HG02870 (cell line): ENCODE measurements around the gene CAND2.
"Not testable (repeated sequence)": the region's sequence is repeated elsewhere in the genome, so short reads cannot be mapped to it uniquely, and the experiment has no call there.

ENCODE experiments used
- ATAC-seq: cut with Tn5 transposase; IDR thresholded peaks from one replicate; pipeline ENCODE4 v1.9.1; 2021; ENCODE audit warnings: mild to moderate bottlenecking, moderate library complexity; ENCODE audit not compliant: unreplicated experiment

Gene CAND2

GRCh38 chr3:12769761-12770160, 26.7 kb upstream of the CAND2 start:
- no peak for ATAC-seq

- no peak for ATAC-seq
Measured at GRCh38 chr3:12771236-12771635, 25.2 kb upstream of the CAND2 start.

GRCh38 chr3:12772462-12772861, 24.0 kb upstream of the CAND2 start:
- no peak for ATAC-seq

- ATAC-seq: no peak
Measured at GRCh38 chr3:12773030-12773709, 23.3 kb upstream of the CAND2 start.

- ATAC-seq: no peak
Measured at GRCh38 chr3:12773710-12774086, 22.8 kb upstream of the CAND2 start.

GRCh38 chr3:12774619-12775018, 21.9 kb upstream of the CAND2 start:
- no peak for ATAC-seq

- no peak for ATAC-seq
Measured at GRCh38 chr3:12775226-12775625, 21.3 kb upstream of the CAND2 start.

- ATAC-seq: not testable (repeated sequence)
Measured at GRCh38 chr3:12775970-12776369, 20.5 kb upstream of the CAND2 start.

- no peak for ATAC-seq
Measured at GRCh38 chr3:12777171-12777570, 19.3 kb upstream of the CAND2 start.

GRCh38 chr3:12780751-12781150, 15.7 kb upstream of the CAND2 start:
- ATAC-seq: no peak

GRCh38 chr3:12782172-12782815, 14.2 kb upstream of the CAND2 start:
- no peak for ATAC-seq

- ATAC-seq: no peak
Measured at GRCh38 chr3:12785096-12785495, 11.4 kb upstream of the CAND2 start.

- not testable (repeated sequence) for ATAC-seq
Measured at GRCh38 chr3:12787346-12787745, 9.1 kb upstream of the CAND2 start.

- not testable (repeated sequence) for ATAC-seq
Measured at GRCh38 chr3:12787967-12788690, 8.4 kb upstream of the CAND2 start.

- ATAC-seq: no peak
Measured at GRCh38 chr3:12791430-12791829, 5.0 kb upstream of the CAND2 start.

- no peak for ATAC-seq
Measured at GRCh38 chr3:12793701-12794100, 2.8 kb upstream of the CAND2 start.

GRCh38 chr3:12797124-12797891, 828 bp downstream of the CAND2 start:
- no peak for ATAC-seq

- no peak for ATAC-seq
Measured at GRCh38 chr3:12797892-12798558, 1.5 kb downstream of the CAND2 start.

- no peak for ATAC-seq
Measured at GRCh38 chr3:12798559-12799179, 2.2 kb downstream of the CAND2 start.
